ENCODE measurements around the gene AVEN. TPM values are rescaled to one million over a fixed set of nuclear protein-coding genes. Genes with fewer than 3 reads are reported as not detected.

The AVEN gene
- polyA plus RNA-seq, 2 of the 4 experiments (the other 2 are of a cell fraction) = 23.8 to 27.2 TPM

DNA sequence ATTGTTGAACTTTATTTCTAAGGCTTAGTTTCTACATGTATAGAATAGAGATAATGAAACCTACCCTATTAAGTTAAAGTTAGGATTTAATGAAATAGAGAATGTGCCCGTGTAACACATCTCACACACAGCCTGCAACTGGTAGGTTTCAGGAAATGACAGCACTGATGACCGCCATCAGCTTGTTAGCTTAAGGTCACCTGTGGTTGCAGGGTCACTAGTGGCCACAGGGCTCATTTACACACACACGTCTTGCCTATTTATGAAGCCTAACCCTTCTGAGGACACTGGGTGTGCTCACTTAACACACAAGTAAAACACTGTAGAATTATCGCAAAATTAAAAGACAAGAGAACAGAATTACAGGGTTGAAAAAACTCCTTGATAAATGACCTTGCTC, 50.6 kb downstream of the AVEN start:
- no peaks in the 10 kb centered on the region for H3K4me1 ChIP-seq
- WGBS (ENCODE audit: missing lambda C conversion rate) = 84% methylated on average over 4 of the region's 4 CpGs
- H3K4me3 ChIP-seq = no peak overlapping the region
- no peak for ATAC-seq
- ChIA-PET CTCF (interaction anchor here (1.1 to 1.7 kb wide), 2 partner anchors 250 to 252 kb away, joined by 4 to 6 read pairs; no protein-coding TSS in a partner anchor), POLR2A (no interaction called here)
- no peak for TF ChIP-seq CBX2 (IDR thresholded peaks at IDR 0.05; ENCODE audit: borderline replicate concordance, low read depth)
- no peak for TF ChIP-seq POLR2A (IDR thresholded peaks at IDR 0.05; ENCODE audit: low read length)
- TF ChIP-seq MAZ (IDR thresholded peaks at IDR 0.05; ENCODE audit: borderline replicate concordance, low read depth, low read length) = no peak
- no peak for TF ChIP-seq HDAC2 (IDR thresholded peaks at IDR 0.05)
- TF ChIP-seq CHD2 (IDR thresholded peaks at IDR 0.05; ENCODE audit: low read length, partially characterized antibody) = no peak
- no peak for TF ChIP-seq FOXS1 (CRISPR knock-in tag; IDR thresholded peaks at IDR 0.05)
- no peak for TF ChIP-seq GATA3 (IDR thresholded peaks at IDR 0.05; ENCODE audit: borderline replicate concordance)
- no peak for TF ChIP-seq ATOH8 (CRISPR knock-in tag; IDR thresholded peaks at IDR 0.05; ENCODE audit: low read depth)
- no peak for TF ChIP-seq MAX (IDR thresholded peaks at IDR 0.05)
- TF ChIP-seq, protein P1, sequence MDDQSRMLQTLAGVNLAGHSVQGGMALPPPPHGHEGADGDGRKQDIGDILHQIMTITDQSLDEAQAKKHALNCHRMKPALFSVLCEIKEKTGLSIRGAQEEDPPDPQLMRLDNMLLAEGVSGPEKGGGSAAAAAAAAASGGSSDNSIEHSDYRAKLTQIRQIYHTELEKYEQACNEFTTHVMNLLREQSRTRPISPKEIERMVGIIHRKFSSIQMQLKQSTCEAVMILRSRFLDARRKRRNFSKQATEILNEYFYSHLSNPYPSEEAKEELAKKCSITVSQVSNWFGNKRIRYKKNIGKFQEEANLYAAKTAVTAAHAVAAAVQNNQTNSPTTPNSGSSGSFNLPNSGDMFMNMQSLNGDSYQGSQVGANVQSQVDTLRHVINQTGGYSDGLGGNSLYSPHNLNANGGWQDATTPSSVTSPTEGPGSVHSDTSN (IDR thresholded peaks at IDR 0.05) = no peak
- TF ChIP-seq RCOR1 (IDR thresholded peaks at IDR 0.05; ENCODE audit: low read depth, low read length) = no peak
- TF ChIP-seq KDM5A (IDR thresholded peaks at IDR 0.05) = no peak
- H3K4me2 ChIP-seq = no peak overlapping the region
- FAIRE-seq = no peak
- no peak overlapping the region for H3K27ac ChIP-seq
- H3K9me3 ChIP-seq = no peaks in the 10 kb centered on the region
- DNase-seq (ENCODE audit: low read depth in 1 of 2, low spot score in 1 of 2) = no peak

- no peak for FAIRE-seq
- CTCF ChIA-PET = interaction anchor here (0.6 to 1.1 kb wide), 5 partner anchors 12 to 262 kb away, joined by 3 to 4 read pairs (median 3); no protein-coding TSS in a partner anchor
- ATAC-seq = no peak
- WGBS (ENCODE audit: missing lambda C conversion rate) = 92% methylated on average over 3 of the region's 3 CpGs
- Histone ChIP-seq H3K9me3 (no peaks in the 10 kb centered on the region), H3K27ac (no peak overlapping the region), H3K4me3 (no peak overlapping the region), H3K4me1 (no peaks in the 10 kb centered on the region), H3K4me2 (no peak overlapping the region)
- POLR2A ChIA-PET = no interaction called here
- TF ChIP-seq FOSL2 (IDR thresholded peaks at IDR 0.05) = no peak
- no peak for TF ChIP-seq FOSL2 (CRISPR knock-in tag; IDR thresholded peaks at IDR 0.05)
- TF ChIP-seq POLR2A (IDR thresholded peaks at IDR 0.05; ENCODE audit: low read length) = no peak
- no peak for TF ChIP-seq HDAC2 (IDR thresholded peaks at IDR 0.05)
- no peak for TF ChIP-seq MAZ (IDR thresholded peaks at IDR 0.05; ENCODE audit: borderline replicate concordance, low read depth, low read length)
- TF ChIP-seq, protein P1 (IDR thresholded peaks at IDR 0.05) = no peak
- TF ChIP-seq SREBF2 (IDR thresholded peaks at IDR 0.05) = no peak
- no peak for TF ChIP-seq FOSB (CRISPR knock-in tag; IDR thresholded peaks at IDR 0.05)
- DNase-seq (ENCODE audit: low read depth in 1 of 2, low spot score in 1 of 2) = no peak
Measured at GRCh38 chr15:33987444-33987843, 51.6 kb downstream of the AVEN start.

DNA sequence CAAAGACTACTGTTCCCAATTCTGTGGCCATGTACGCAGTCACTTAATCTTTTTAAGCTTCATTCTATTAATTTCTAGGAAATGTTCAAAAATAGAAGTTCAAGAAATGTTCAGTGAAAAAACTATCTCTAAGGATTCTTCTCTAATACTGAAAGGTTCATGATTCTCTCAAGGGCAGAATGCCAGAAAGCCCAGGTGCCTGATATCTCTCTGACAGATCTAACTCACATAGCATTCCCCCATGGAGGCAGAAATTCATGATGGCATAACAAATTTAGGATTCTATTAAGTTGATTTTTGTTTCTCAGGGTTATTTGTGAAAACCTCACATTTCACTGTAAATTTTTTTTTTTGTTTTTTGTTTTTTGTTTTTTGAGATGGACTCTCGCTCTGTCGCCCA, 53.3 kb downstream of the AVEN start:
- 67% methylated on average over 3 of the region's 3 CpGs for WGBS (ENCODE audit: missing lambda C conversion rate)
- no peak overlapping the region; a peak in 1 of 6 replicates for H3K27ac ChIP-seq
- DNase-seq (ENCODE audit: low read depth in 1 of 2, low spot score in 1 of 2) = no peak
- no peak overlapping the region for H3K4me3 ChIP-seq
- no peak for FAIRE-seq
- no peaks in the 10 kb centered on the region for H3K9me3 ChIP-seq
- ChIA-PET CTCF (interaction anchor here (0.8 to 2.0 kb wide), 5 partner anchors 8 to 19 kb away, joined by 3 to 4 read pairs (median 4); no protein-coding TSS in a partner anchor), POLR2A (no interaction called here)
- H3K4me2 ChIP-seq = no peak overlapping the region
- no peak for ATAC-seq
- TF ChIP-seq POLR2A (IDR thresholded peaks at IDR 0.05; ENCODE audit: low read length) (no peak), ATOH8 (CRISPR knock-in tag; IDR thresholded peaks at IDR 0.05; ENCODE audit: low read depth) (no peak), CHD4 (IDR thresholded peaks at IDR 0.05; ENCODE audit: borderline replicate concordance) (no peak), GATA3 (IDR thresholded peaks at IDR 0.05; ENCODE audit: borderline replicate concordance) (no peak), HDAC2 (IDR thresholded peaks at IDR 0.05) (no peak), SREBF2 (IDR thresholded peaks at IDR 0.05) (no peak), FOSL2 (IDR thresholded peaks at IDR 0.05) (no peak), FOSL2 (CRISPR knock-in tag; IDR thresholded peaks at IDR 0.05) (no peak), ESRRA (IDR thresholded peaks at IDR 0.05; ENCODE audit: borderline replicate concordance, low read length) (no peak), CEBPB (IDR thresholded peaks at IDR 0.05) (no peak)
- TF ChIP-seq, protein P2, sequence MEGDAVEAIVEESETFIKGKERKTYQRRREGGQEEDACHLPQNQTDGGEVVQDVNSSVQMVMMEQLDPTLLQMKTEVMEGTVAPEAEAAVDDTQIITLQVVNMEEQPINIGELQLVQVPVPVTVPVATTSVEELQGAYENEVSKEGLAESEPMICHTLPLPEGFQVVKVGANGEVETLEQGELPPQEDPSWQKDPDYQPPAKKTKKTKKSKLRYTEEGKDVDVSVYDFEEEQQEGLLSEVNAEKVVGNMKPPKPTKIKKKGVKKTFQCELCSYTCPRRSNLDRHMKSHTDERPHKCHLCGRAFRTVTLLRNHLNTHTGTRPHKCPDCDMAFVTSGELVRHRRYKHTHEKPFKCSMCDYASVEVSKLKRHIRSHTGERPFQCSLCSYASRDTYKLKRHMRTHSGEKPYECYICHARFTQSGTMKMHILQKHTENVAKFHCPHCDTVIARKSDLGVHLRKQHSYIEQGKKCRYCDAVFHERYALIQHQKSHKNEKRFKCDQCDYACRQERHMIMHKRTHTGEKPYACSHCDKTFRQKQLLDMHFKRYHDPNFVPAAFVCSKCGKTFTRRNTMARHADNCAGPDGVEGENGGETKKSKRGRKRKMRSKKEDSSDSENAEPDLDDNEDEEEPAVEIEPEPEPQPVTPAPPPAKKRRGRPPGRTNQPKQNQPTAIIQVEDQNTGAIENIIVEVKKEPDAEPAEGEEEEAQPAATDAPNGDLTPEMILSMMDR (IDR thresholded peaks at IDR 0.05) = no peak
- H3K4me1 ChIP-seq = no peaks in the 10 kb centered on the region

Measured in A549 (cell line).